Lower leg skin (tissue), 4 donors: Measurements from ENCODE around the gene C9orf78. TPM values are rescaled to one million over a fixed set of nuclear protein-coding genes. Genes with fewer than 3 reads are reported as not detected.

Source experiments
- DNase-seq, 2 donors: peaks; one replicate each; pipeline ENCODE4 v3.0.0-alpha.2; 2019; ENCODE audit warnings: low spot score in 2 of 2
- H3K4me3 ChIP-seq: fragments of 200-600 bp; sonication (generic); 2 replicates; pipeline ENCODE4 v1.5.1; 2017; ENCODE audit warnings: mild to moderate bottlenecking, low read depth; ENCODE audit not compliant: poor library complexity, severe bottlenecking
- POLR2A ChIP-seq, 2 donors: fragments of 450-650 bp; IDR thresholded peaks; one replicate each; pipeline ENCODE4 v1.6.1; 2016 to 2017; ENCODE audit warnings: antibody characterized with exemption in 2 of 2, mild to moderate bottlenecking in 1 of 2, moderate library complexity in 1 of 2
- WGBS, 2 donors: methylation state at CpG; one replicate each; pipeline ENCODE4 v1.1.5; 2018; 5-methylcytosine and 5-hydroxymethylcytosine counted together
- intact Hi-C: fragments of 100-400 bp; cut with DNase I; formaldehyde crosslinking; loops from one replicate; pipeline ENCODE4 v1.15.0; 2023; ENCODE audit warnings: low total_unique reads
- total RNA-seq, 4 donors: library from RNA; depleted of rRNA; stranded (reverse); fragments of >200 nt; gene quantifications; one replicate each; pipeline ENCODE4 v1.1.0, GENCODE V29; 2016
- TF ChIP-seq, protein P1 (sequence below), 3 donors: fragments of 450-650 bp; IDR thresholded peaks; one replicate each; pipeline ENCODE4 v1.5.1; 2016; ENCODE audit warnings: antibody characterized with exemption in 3 of 3, mild to moderate bottlenecking in 3 of 3, moderate library complexity in 2 of 3

C9orf78 gene
- total RNA-seq, 4 donors from 2014 or later, result 56.3 to 105 (median 61.3) TPM

DNA sequence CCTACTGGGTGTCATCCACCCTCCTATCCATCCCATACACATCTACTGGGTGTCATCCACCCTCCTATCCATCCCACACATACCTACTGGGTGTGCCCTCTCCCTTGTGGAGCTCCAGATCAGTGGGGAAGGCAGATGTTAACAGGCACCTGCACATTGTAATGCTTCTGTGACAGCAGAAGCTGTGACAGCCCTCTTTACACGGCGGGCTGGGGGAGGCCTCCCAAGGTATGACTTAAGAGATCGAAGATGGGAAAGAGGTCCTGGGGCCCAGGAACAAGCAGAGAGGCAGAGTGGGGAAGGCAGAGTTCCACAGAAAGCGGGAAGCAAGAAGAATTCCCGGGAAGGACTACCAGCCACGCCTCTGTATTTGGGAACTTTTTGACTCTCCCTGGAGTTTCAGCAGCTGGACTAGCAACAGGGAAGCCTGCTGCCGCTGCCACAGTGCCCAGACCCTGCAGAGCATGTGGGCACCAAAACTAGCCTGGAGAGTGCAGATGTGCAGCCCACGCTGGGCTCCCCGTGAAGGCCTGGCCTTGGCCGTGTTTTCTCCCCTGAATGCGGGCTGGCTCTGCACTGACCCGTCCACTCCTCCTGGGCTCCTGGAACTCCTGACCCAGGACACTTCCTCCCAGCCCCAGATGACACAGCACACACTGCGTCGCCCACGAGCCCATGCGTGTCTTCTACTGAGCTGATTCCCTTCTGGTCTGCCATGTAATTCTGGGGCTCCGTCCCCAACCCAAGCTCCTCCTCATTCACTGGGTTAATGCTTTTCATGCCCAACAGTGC is 20.4 kb downstream of the C9orf78 start:
- intact Hi-C loops, result no loop called here
- 85 to 89% methylated on average over 17 of the region's 17 CpGs for whole genome bisulfite sequencing, 2 donors
- no peak overlapping the region for H3K4me3 ChIP-seq
- TF ChIP-seq POLR2A (IDR thresholded peaks at IDR 0.05), result no peak
- no peak for DNase-seq

DNA sequence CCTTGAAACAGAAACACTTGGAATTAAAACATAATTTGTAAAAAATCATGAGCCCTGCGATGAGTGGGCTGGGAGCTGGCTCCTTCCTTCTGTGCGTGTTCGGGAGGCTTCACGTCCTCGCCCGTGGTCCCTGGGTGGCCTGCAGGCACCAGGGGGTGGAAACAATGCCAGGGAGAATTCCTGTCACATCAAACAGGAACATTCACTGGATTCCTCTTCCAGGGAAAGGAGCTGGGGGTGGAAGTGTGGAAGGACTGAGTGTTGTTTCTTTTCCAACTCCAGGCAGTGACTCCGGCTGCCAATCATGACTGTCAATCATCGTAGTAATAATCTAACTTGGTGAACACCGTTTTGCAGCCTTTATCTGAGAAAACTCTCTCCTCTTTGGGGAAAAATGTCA is 21.4 kb downstream of the C9orf78 start:
- no peak overlapping the region for H3K4me3 ChIP-seq
- no peak for DNase-seq
- intact Hi-C loops, result no loop called here
- TF ChIP-seq POLR2A (IDR thresholded peaks at IDR 0.05), result no peak
- TF ChIP-seq, protein P1, sequence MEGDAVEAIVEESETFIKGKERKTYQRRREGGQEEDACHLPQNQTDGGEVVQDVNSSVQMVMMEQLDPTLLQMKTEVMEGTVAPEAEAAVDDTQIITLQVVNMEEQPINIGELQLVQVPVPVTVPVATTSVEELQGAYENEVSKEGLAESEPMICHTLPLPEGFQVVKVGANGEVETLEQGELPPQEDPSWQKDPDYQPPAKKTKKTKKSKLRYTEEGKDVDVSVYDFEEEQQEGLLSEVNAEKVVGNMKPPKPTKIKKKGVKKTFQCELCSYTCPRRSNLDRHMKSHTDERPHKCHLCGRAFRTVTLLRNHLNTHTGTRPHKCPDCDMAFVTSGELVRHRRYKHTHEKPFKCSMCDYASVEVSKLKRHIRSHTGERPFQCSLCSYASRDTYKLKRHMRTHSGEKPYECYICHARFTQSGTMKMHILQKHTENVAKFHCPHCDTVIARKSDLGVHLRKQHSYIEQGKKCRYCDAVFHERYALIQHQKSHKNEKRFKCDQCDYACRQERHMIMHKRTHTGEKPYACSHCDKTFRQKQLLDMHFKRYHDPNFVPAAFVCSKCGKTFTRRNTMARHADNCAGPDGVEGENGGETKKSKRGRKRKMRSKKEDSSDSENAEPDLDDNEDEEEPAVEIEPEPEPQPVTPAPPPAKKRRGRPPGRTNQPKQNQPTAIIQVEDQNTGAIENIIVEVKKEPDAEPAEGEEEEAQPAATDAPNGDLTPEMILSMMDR (IDR thresholded peaks at IDR 0.05), result no peak
- WGBS, 2 donors, result 79 to 85% methylated on average over 9 of the region's 9 CpGs

DNA sequence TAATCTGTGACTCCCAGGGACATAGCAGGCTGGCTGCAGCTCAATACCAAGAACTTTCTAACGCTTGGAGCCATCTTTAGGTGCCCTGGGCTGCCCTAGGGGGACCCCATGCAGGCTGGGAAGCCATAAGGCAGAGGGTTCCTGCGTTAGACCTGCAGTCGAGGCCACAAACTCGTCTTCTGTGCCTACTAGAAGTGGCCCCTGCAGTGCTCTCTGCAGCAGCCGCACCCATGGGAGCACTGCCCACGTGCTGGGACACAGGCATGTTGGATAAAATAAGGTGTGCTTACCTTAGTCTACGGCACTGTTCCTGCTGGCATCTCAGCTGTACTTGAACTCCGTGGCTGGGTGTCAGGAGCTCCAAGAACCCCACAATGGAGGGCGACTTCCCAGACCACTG is 22.7 kb downstream of the C9orf78 start:
- intact Hi-C loops, result no loop called here
- WGBS, 2 donors, result 79 to 84% methylated on average over 5 to 9 of the region's 9 CpGs

DNA sequence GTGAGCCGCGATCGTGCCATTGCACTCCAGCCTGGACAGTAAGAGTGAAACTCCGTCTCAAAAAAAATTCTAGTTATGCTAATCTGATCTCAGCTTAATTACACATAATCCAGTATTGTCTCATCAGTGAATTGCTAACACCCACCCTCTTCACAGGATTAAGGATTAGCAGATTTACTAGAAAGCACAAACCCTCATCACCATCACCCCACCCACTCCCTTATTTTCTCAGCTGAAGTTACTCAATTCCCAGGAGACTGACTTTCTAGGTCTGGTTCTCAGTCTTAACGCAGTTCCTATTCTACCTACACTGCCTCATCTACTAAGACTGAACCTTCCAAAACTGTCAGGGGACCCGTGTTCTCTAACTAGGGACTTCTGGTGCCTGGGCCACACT is 23.1 kb downstream of the C9orf78 start:
- H3K4me3 ChIP-seq, result no peak overlapping the region
- intact Hi-C loops, result no loop called here
- DNase-seq, result no peak
- WGBS, 2 donors, result 88 to 89% methylated on average over 6 of the region's 6 CpGs
- TF ChIP-seq POLR2A (IDR thresholded peaks at IDR 0.05), result no peak
- TF ChIP-seq, protein P1 (IDR thresholded peaks at IDR 0.05), result no peak

More for the DNA sequence above, 22.7 kb downstream of the C9orf78 start:
- H3K4me3 ChIP-seq, result no peak overlapping the region
- DNase-seq, result no peak
- TF ChIP-seq, protein P1 (IDR thresholded peaks at IDR 0.05), result no peak
- no peak for TF ChIP-seq POLR2A (IDR thresholded peaks at IDR 0.05)

DNA sequence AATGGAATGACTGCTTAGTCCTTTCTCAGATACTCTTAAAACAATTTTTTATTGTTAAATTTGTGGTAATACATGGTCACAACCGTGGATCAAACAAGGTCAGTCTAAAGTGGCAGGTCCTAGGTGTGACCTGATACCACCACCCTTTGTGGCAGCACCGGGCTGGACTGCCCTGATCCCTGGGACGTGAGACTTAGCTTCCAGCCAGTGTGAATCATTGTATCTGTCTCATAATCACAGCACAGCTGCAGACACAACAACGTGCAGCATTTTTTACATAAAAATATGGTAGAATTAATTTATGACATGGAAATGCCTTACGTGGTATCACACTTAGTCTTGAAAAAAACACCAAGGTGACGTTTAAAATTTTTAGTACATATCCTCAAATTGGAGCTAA is 24.3 kb downstream of the C9orf78 start:
- WGBS, 2 donors, result 80 to 81% methylated on average over 6 of the region's 6 CpGs
- intact Hi-C loops, result no loop called here
- TF ChIP-seq POLR2A (IDR thresholded peaks at IDR 0.05), result no peak
- TF ChIP-seq, protein P1 (IDR thresholded peaks at IDR 0.05), result no peak
- no peak for DNase-seq
- H3K4me3 ChIP-seq, result no peak overlapping the region

DNA sequence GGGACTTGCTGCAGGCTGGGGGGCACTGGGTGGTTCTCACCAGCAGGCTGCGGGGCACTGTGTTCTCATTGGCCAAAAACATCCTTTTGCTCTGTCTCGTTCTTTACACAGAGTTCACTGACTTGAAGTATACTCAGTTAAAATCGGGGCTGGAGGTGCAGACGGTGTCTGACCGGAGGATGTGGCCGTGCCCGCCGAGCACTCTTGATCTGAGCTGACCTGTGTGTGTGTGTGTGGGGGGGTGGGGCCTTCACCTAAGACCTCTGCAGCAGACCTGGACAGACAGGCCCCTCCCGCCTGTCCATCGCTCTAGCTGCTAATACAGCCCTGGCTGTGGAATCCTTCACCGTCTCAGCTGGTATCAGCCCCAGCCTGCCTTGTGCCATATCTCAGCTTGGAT is 25.0 kb downstream of the C9orf78 start:
- no peak for DNase-seq
- H3K4me3 ChIP-seq, result no peak overlapping the region
- TF ChIP-seq POLR2A (IDR thresholded peaks at IDR 0.05), result no peak
- TF ChIP-seq, protein P1 (IDR thresholded peaks at IDR 0.05), result no peak
- 86 to 87% methylated on average over 11 of the region's 11 CpGs for WGBS, 2 donors
- intact Hi-C loops, result no loop called here
